H1 (cell line): Measurements from ENCODE around the gene SHMT2. TPM values are rescaled to one million over a fixed set of nuclear protein-coding genes. Genes with fewer than 3 reads are reported as not detected.
"Not testable (repeated sequence)": the region's sequence is repeated elsewhere in the genome, so short reads cannot be mapped to it uniquely, and the experiment has no call there.

Experiments used
- CTCF ChIA-PET: fragments of 300-600 bp; sonication (Branson Sonifier 250); formaldehyde crosslinking; loops from one replicate; lab custom pipeline; 2021; ENCODE audit not compliant: partially characterized antibody; lab: Charles Lee
- POLR2A ChIA-PET: fragments of 300-600 bp; sonication (Branson Sonifier 250); formaldehyde crosslinking; loops from one replicate; lab custom pipeline; 2021; ENCODE audit warnings: inconsistent platforms; ENCODE audit not compliant: partially characterized antibody; lab: Charles Lee
- DNase-seq, 2 experiments: peaks; one replicate each; pipeline versions ENCODE4 v3.0.0 to v3.0.0-alpha.2; 2010 to 2022; ENCODE audit warnings: low spot score in 2 of 2, low read depth in 1 of 2, mixed read lengths in 1 of 2
- FAIRE-seq: peaks from 2 replicates; lab custom pipeline; 2011; peaks lifted over from hg19 to GRCh38; lab: Jason Lieb, UNC
- H2AFZ ChIP-seq: 2 replicates; pipeline ENCODE4 v1.8.1; 2012; ENCODE audit warnings: low read length, inconsistent platforms
- H2AK5ac ChIP-seq: 2 replicates; pipeline ENCODE4 v1.6.1; 2013; ENCODE audit warnings: low read depth, low read length
- H2BK120ac ChIP-seq: replicated peaks from 2 replicates; pipeline ENCODE3; 2013; ENCODE audit warnings: low read depth, low read length, inconsistent platforms
- H2BK12ac ChIP-seq: 2 replicates; pipeline ENCODE4 v1.6.1; 2013; ENCODE audit warnings: low read depth, low read length
- H2BK15ac ChIP-seq: 2 replicates; pipeline ENCODE4 v1.6.1; 2013; ENCODE audit warnings: low read length
- H2BK20ac ChIP-seq: 2 replicates; pipeline ENCODE4 v1.6.1; 2013; ENCODE audit warnings: low read length
- H2BK5ac ChIP-seq: 2 replicates; pipeline ENCODE4 v1.6.1; 2013; ENCODE audit warnings: low read depth, low read length
- H3K14ac ChIP-seq: 2 replicates; pipeline ENCODE4 v1.6.1; 2013; ENCODE audit warnings: inconsistent platforms; ENCODE audit not compliant: insufficient read length
- H3K18ac ChIP-seq: 2 replicates; pipeline ENCODE4 v1.6.1; 2013; ENCODE audit warnings: low read length; ENCODE audit errors: extremely low read depth
- H3K23ac ChIP-seq: 2 replicates; pipeline ENCODE4 v1.6.1; 2013; ENCODE audit warnings: inconsistent platforms; ENCODE audit not compliant: insufficient read length
- H3K23me2 ChIP-seq: 2 replicates; pipeline ENCODE4 v1.6.1; 2013; ENCODE audit warnings: low read depth, low read length
- H3K27ac ChIP-seq: 2 replicates; pipeline ENCODE4 v1.6.1; 2011; ENCODE audit warnings: low read depth, low read length, inconsistent platforms
- H3K27me3 ChIP-seq, 4 experiments: replicated peaks in 1 of 4; 1 replicate in 1 of 4; 2 replicates in 3 of 4; pipeline versions ENCODE4 v1.6.1 to v1.8.1; 2011 to 2013; ENCODE audit warnings: low read length in 3 of 4, mild to moderate bottlenecking in 3 of 4, inconsistent platforms in 2 of 4, mixed read lengths in 2 of 4, moderate library complexity in 1 of 4; ENCODE audit not compliant: control insufficient read depth in 3 of 4, insufficient read depth in 3 of 4; ENCODE audit errors: extremely low read depth in 1 of 4
- H3K36me3 ChIP-seq, 4 experiments: 2 replicates each; pipeline versions ENCODE4 v1.6.1 to v1.8.1; 2011 to 2013; ENCODE audit warnings: mild to moderate bottlenecking in 4 of 4, low read length in 3 of 4, moderate library complexity in 2 of 4, control low read depth in 1 of 4, inconsistent platforms in 1 of 4; ENCODE audit not compliant: insufficient read depth in 4 of 4, control insufficient read depth in 2 of 4
- H3K4ac ChIP-seq: replicated peaks from 2 replicates; pipeline ENCODE3; 2013; ENCODE audit warnings: low read length, low read depth, mixed read lengths, inconsistent platforms; ENCODE audit not compliant: insufficient read length
- H3K4me1 ChIP-seq, 4 experiments: replicated peaks in 1 of 4; 1 replicate in 1 of 4; 2 replicates in 3 of 4; pipeline versions ENCODE4 v1.6.1 to v1.8.1; 2011 to 2013; ENCODE audit warnings: low read length in 3 of 4, inconsistent platforms in 2 of 4, mixed read lengths in 1 of 4; ENCODE audit not compliant: insufficient read depth in 4 of 4, control insufficient read depth in 3 of 4
- H3K4me2 ChIP-seq, 2 experiments: 2 replicates each; pipeline versions ENCODE4 v1.6.1 to v1.8.1; 2011 to 2013; ENCODE audit warnings: low read depth in 2 of 2, low read length in 2 of 2, control low read depth in 1 of 2, inconsistent platforms in 1 of 2, mild to moderate bottlenecking in 1 of 2; ENCODE audit not compliant: insufficient read depth in 1 of 2
- H3K4me3 ChIP-seq, 4 experiments: fragments of 200-600, 300-600 bp in 1 of 4; sonication (generic), shearing (Covaris generic), sonication (Bioruptor Twin) in 1 of 4; 2 replicates each; pipeline versions ENCODE4 v1.5.1 to v1.8.1; 2011 to 2016; ENCODE audit warnings: low read length in 4 of 4, low read depth in 3 of 4, control low read depth in 2 of 4, inconsistent platforms in 2 of 4, mild to moderate bottlenecking in 2 of 4, mixed read lengths in 1 of 4, moderate library complexity in 1 of 4; ENCODE audit not compliant: insufficient read depth in 2 of 4; ENCODE audit errors: extremely low read depth in 1 of 4
- H3K56ac ChIP-seq: replicated peaks from 2 replicates; pipeline ENCODE3; 2013; ENCODE audit warnings: low read depth, mild to moderate bottlenecking, mixed read lengths, low read length, inconsistent platforms; ENCODE audit not compliant: insufficient read length
- H3K79me1 ChIP-seq: 2 replicates; pipeline ENCODE4 v1.6.1; 2013; ENCODE audit warnings: low read depth, low read length, control low read depth
- H3K79me2 ChIP-seq, 2 experiments: 2 replicates each; pipeline versions ENCODE4 v1.6.1 to v1.8.1; 2012 to 2013; ENCODE audit warnings: low read length in 2 of 2, mild to moderate bottlenecking in 2 of 2, inconsistent platforms in 1 of 2; ENCODE audit not compliant: insufficient read depth in 2 of 2, control insufficient read depth in 1 of 2
- H3K9ac ChIP-seq, 4 experiments: replicated peaks in 1 of 4; 1 replicate in 1 of 4; 2 replicates in 3 of 4; pipeline versions ENCODE4 v1.6.1 to v1.8.1; 2011 to 2013; ENCODE audit warnings: low read depth in 3 of 4, low read length in 3 of 4, control low read depth in 2 of 4, mild to moderate bottlenecking in 2 of 4, moderate library complexity in 2 of 4, inconsistent platforms in 1 of 4; ENCODE audit errors: extremely low read depth in 1 of 4
- H3K9me3 ChIP-seq, 2 experiments: 2 replicates each; pipeline versions ENCODE4 v1.6.1 to v1.8.1; 2012 to 2013; ENCODE audit warnings: mild to moderate bottlenecking in 2 of 2, moderate library complexity in 2 of 2, control low read depth in 1 of 2, inconsistent platforms in 1 of 2, low read depth in 1 of 2, low read length in 1 of 2, mixed read lengths in 1 of 2; ENCODE audit not compliant: insufficient read depth in 2 of 2
- H4K20me1 ChIP-seq, 2 experiments: replicated peaks in 1 of 2; 2 replicates each; pipeline versions ENCODE3 to v1.8.1; 2011 to 2013; ENCODE audit warnings: inconsistent platforms in 2 of 2, low read length in 2 of 2, mild to moderate bottlenecking in 1 of 2; ENCODE audit not compliant: insufficient read depth in 2 of 2, control insufficient read depth in 1 of 2
- H4K5ac ChIP-seq: 2 replicates; pipeline ENCODE4 v1.6.1; 2013; ENCODE audit warnings: low read length, low read depth, mixed read lengths, inconsistent platforms; ENCODE audit not compliant: insufficient read length
- H4K8ac ChIP-seq: 2 replicates; pipeline ENCODE4 v1.8.0; 2013; ENCODE audit warnings: mild to moderate bottlenecking, moderate library complexity, low read length, inconsistent platforms; ENCODE audit not compliant: insufficient read depth; ENCODE audit errors: extremely low read depth
- H4K91ac ChIP-seq: replicated peaks from 2 replicates; pipeline ENCODE3; 2013; ENCODE audit warnings: low read length, mixed read lengths, inconsistent platforms; ENCODE audit not compliant: insufficient read length
- WGBS, 2 experiments: shearing (Covaris generic) in 1 of 2; methylation state at CpG; one replicate each; pipeline versions ENCODE4 v1.1.6 to v1.1.7; 2013 to 2015; ENCODE audit warnings: low lambda C conversion rate in 2 of 2, mixed read lengths in 2 of 2, inconsistent platforms in 1 of 2, low coverage in 1 of 2, missing lambda C conversion rate in 1 of 2; ENCODE audit not compliant: insufficient replicate concordance in 2 of 2, insufficient coverage in 1 of 2, insufficient read length in 1 of 2; ENCODE audit errors: extremely low coverage in 1 of 2, missing lambda C conversion rate in 1 of 2; 5-methylcytosine and 5-hydroxymethylcytosine counted together
- polyA plus RNA-seq, 7 experiments: library from polyadenylated mRNA; depleted of rRNA in 3 of 7; stranded (reverse) in 5 of 7; unstranded in 2 of 7; fragments of >200 nt in 5 of 7; fragments of 200-250 nt in 2 of 7; gene quantifications; 1 replicate in 5 of 7; 2 replicates in 1 of 7; 4 replicates in 1 of 7; pipeline versions ENCODE4 v1.2.1 to v1.2.3, GENCODE V29; 2011 to 2013; ENCODE audit warnings: missing spikeins in 2 of 7, mixed read lengths in 2 of 7
- total RNA-seq: library from RNA; stranded (reverse); fragmentation: NEBNext Ultra II Directional; extraction: Animal tissue kit (Norgen Biotek cat#: 25700); gene quantifications from 2 replicates; pipeline ENCODE4 v1.2.1, GENCODE V29; 2021

SHMT2 gene
- total and polyA plus RNA-seq, 2 of the 8 experiments (the other 6 are each of a cell fraction or from before 2014, with no cell fraction given), result 274 to 520 TPM

DNA sequence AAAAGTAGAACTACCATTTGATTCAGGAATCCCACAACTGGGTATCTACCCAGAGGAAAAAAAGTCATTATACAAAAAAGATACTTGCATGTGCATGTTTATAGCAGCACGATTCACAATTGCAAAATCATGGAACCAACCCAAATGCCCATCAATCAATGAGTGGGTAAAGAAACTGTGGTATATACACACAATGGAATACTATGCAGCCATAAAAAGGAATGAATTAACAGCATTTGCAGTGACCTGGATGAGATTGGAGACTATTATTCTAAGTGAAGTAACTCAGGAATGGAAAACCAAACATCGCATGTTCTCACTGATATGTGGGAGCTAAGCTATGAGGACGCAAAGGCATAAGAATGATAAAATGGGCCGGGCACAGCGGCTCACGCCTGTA is 46.7 kb downstream of the SHMT2 start:
- H3K18ac ChIP-seq, H2AFZ ChIP-seq, H4K20me1 ChIP-seq, H4K8ac ChIP-seq, H3K23ac ChIP-seq, H3K23me2 ChIP-seq, H4K5ac ChIP-seq, H2AK5ac ChIP-seq, H2BK20ac ChIP-seq, FAIRE-seq, H2BK5ac ChIP-seq, H3K4ac ChIP-seq, H3K14ac ChIP-seq, DNase-seq, H3K27ac ChIP-seq, H3K27me3 ChIP-seq, H3K56ac ChIP-seq, H3K79me2 ChIP-seq, H3K4me3 ChIP-seq, H3K4me2 ChIP-seq, H3K9ac ChIP-seq, H2BK12ac ChIP-seq, H3K79me1 ChIP-seq, H3K4me1 ChIP-seq, H4K91ac ChIP-seq, POLR2A ChIA-PET, H2BK15ac ChIP-seq, H3K36me3 ChIP-seq, H2BK120ac ChIP-seq, H3K9me3 ChIP-seq: not testable (repeated sequence)
- CTCF ChIA-PET, result interaction anchor here (0.8 to 4.2 kb wide), 12 partner anchors 10 to 176 kb away, joined by 3 to 36 read pairs (median 11); partner anchors contain the start of gene STAC3
- WGBS, 2 experiments, result 93% methylated on average over 6 of the region's 6 CpGs; no CpG with 5 or more reads in 1 of the 2 experiments
